ENCODE data around the gene BCL11B. TPM values are rescaled to one million over a fixed set of nuclear protein-coding genes. Genes with fewer than 3 reads are reported as not detected.

BCL11B gene
- total and polyA plus RNA-seq, 9 of the 15 experiments (the other 6 are each of a cell fraction or from before 2014, with no cell fraction given) = 0.09 TPM; not detected in 8

GRCh38 chr14:99156814-99157213 lies 115.2 kb downstream of the BCL11B start (continued):
- TF ChIP-seq BRF2 (IDR thresholded peaks at IDR 0.05; ENCODE audit: borderline replicate concordance, insufficient read depth, insufficient read length) = no peak
- no peak for TF ChIP-seq E2F3 (CRISPR knock-in tag; IDR thresholded peaks at IDR 0.05)
- TF ChIP-seq SPI1 (IDR thresholded peaks at IDR 0.05; ENCODE audit: borderline replicate concordance, low read depth, low read length) = no peak

GRCh38 chr14:99156090-99156425 lies 115.9 kb downstream of the BCL11B start:
- Histone ChIP-seq H3K9ac (ENCODE audit: insufficient read depth in 1 of 2, low read depth in 2 of 2, low read length in 2 of 2) (no peak overlapping the region), H3K4me2 (ENCODE audit: insufficient read depth, low read length) (no peak overlapping the region), H4K20me1 (replicated peaks; ENCODE audit: control insufficient read depth, insufficient read depth, low read length) (no peaks in the 10 kb centered on the region), H3K27ac (ENCODE audit: extremely low read depth, low read depth, low read length) (no peak overlapping the region), H3K4me3 (no peak overlapping the region), H3K79me2 (ENCODE audit: control insufficient read depth, insufficient read depth, low read length) (no peaks in the 10 kb centered on the region), H2AFZ (ENCODE audit: low read depth, low read length) (no peak overlapping the region), H3K36me3 (ENCODE audit: control insufficient read depth, insufficient read depth, low read length) (no peaks in the 10 kb centered on the region), H3K27me3 (ENCODE audit: control insufficient read depth in 2 of 2, insufficient read depth in 2 of 2, low read length in 2 of 2) (no peaks in the 10 kb centered on the region), H3K9me1 (ENCODE audit: control insufficient read depth, insufficient read depth, low read length) (no peaks in the 10 kb centered on the region), H3K9me3 (replicated peaks; ENCODE audit: control insufficient read depth, insufficient read depth, low read depth, low read length) (no peaks in the 10 kb centered on the region), H3K4me1 (replicated peaks in 1 of 2; ENCODE audit: control insufficient read depth in 2 of 2, insufficient read depth in 2 of 2, low read length in 2 of 2) (no peaks in the 10 kb centered on the region)
- 1% methylated on average over 7 of the region's 7 CpGs for WGBS (ENCODE audit: insufficient coverage, low coverage, missing lambda C conversion rate)
- no peak for DNase-seq (ENCODE audit: extremely low read depth in 1 of 4, low spot score in 3 of 4)
- CTCF ChIA-PET (ENCODE audit: low intra/inter-chr PET ratio) = no interaction called here
- FAIRE-seq = no peak
- no peak for TF ChIP-seq ZNF143 (CRISPR knock-in tag; IDR thresholded peaks at IDR 0.05)
- no peak for TF ChIP-seq ZBTB34 (CRISPR knock-in tag; IDR thresholded peaks at IDR 0.05)
- TF ChIP-seq PHF21A (IDR thresholded peaks at IDR 0.05; ENCODE audit: borderline replicate concordance, low read depth) = no peak
- POLR2A ChIA-PET = no interaction called here
- no TSS peak for BruUV-seq (replicated peaks)
- ATAC-seq = no peak
- intact Hi-C loops (cut with micrococcal nuclease) (no loop called here), in situ Hi-C loops (cut with MboI) (no loop called here)
